ENCODE data around the gene CDC42BPB. TPM values are rescaled to one million over a fixed set of nuclear protein-coding genes. Genes with fewer than 3 reads are reported as not detected.

The CDC42BPB gene
- total RNA-seq, 1 experiment from 2014 or later, result 82.7 TPM

GRCh38 chr14:103093856-103094405 is 36.6 kb upstream of the CDC42BPB start:
- Mint-ChIP-seq H3K27me3 (ENCODE audit: insufficient read depth, unreplicated experiment) (no peaks in the 10 kb centered on the region), H3K9me3 (ENCODE audit: unreplicated experiment) (no peaks in the 10 kb centered on the region), H3K27ac (ENCODE audit: low read depth, unreplicated experiment) (no peak overlapping the region), H3K4me3 (ENCODE audit: unreplicated experiment) (no peak overlapping the region), H3K36me3 (ENCODE audit: insufficient read depth, unreplicated experiment) (no peaks in the 10 kb centered on the region), H3K4me1 (ENCODE audit: insufficient read depth, unreplicated experiment) (no peaks in the 10 kb centered on the region)
- no peak for TF ChIP-seq CTCF (IDR thresholded peaks at IDR 0.05; ENCODE audit: unreplicated experiment)
- DNase-seq (ENCODE audit: unreplicated experiment), result no peak
- intact Hi-C loops (cut with micrococcal nuclease), result no loop called here
- CTCF ChIA-PET, result no interaction called here
- POLR2A ChIA-PET, result no interaction called here
- BruUV-seq (replicated peaks), result no TSS peak

- CTCF ChIA-PET, result interaction anchor here (1.0 to 2.1 kb wide), 2 partner anchors 9 to 13 kb away, joined by 3 to 5 read pairs; no protein-coding TSS in a partner anchor
- TF ChIP-seq CTCF (IDR thresholded peaks at IDR 0.05; ENCODE audit: unreplicated experiment), result no peak
- Mint-ChIP-seq H3K4me1 (ENCODE audit: insufficient read depth, unreplicated experiment) (no peaks in the 10 kb centered on the region), H3K27me3 (ENCODE audit: insufficient read depth, unreplicated experiment) (no peaks in the 10 kb centered on the region), H3K36me3 (ENCODE audit: insufficient read depth, unreplicated experiment) (no peaks in the 10 kb centered on the region), H3K4me3 (ENCODE audit: unreplicated experiment) (no peak overlapping the region), H3K9me3 (ENCODE audit: unreplicated experiment) (no peaks in the 10 kb centered on the region), H3K27ac (ENCODE audit: low read depth, unreplicated experiment) (no peak overlapping the region)
- BruUV-seq (replicated peaks), result no TSS peak
- DNase-seq (ENCODE audit: unreplicated experiment), result no peak
- POLR2A ChIA-PET, result no interaction called here
- intact Hi-C loops (cut with micrococcal nuclease), result no loop called here
Observed at GRCh38 chr14:103091883-103092222, 34.5 kb upstream of the CDC42BPB start.

- Mint-ChIP-seq H3K27me3 (ENCODE audit: insufficient read depth, unreplicated experiment) (no peaks in the 10 kb centered on the region), H3K36me3 (ENCODE audit: insufficient read depth, unreplicated experiment) (no peaks in the 10 kb centered on the region), H3K27ac (ENCODE audit: low read depth, unreplicated experiment) (peak overlapping the region; percentile 54), H3K9me3 (ENCODE audit: unreplicated experiment) (no peaks in the 10 kb centered on the region), H3K4me1 (ENCODE audit: insufficient read depth, unreplicated experiment) (no peaks in the 10 kb centered on the region), H3K4me3 (ENCODE audit: unreplicated experiment) (no peak overlapping the region)
- intact Hi-C loops (cut with micrococcal nuclease), result no loop called here
- TF ChIP-seq CTCF (IDR thresholded peaks at IDR 0.05; ENCODE audit: unreplicated experiment), result peak; percentile 35
- POLR2A ChIA-PET, result no interaction called here
- no TSS peak for BruUV-seq (replicated peaks)
- CTCF ChIA-PET, result interaction anchor here (0.7 to 2.1 kb wide), 3 partner anchors 12 to 201 kb away, joined by 3 to 7 read pairs (median 5); no protein-coding TSS in a partner anchor
- DNase-seq (ENCODE audit: unreplicated experiment), result no peak
Observed at GRCh38 chr14:103091041-103091882, 33.9 kb upstream of the CDC42BPB start.

- Mint-ChIP-seq H3K27me3 (ENCODE audit: insufficient read depth, unreplicated experiment) (no peaks in the 10 kb centered on the region), H3K4me3 (ENCODE audit: unreplicated experiment) (no peak overlapping the region), H3K4me1 (ENCODE audit: insufficient read depth, unreplicated experiment) (no peaks in the 10 kb centered on the region), H3K9me3 (ENCODE audit: unreplicated experiment) (no peaks in the 10 kb centered on the region), H3K27ac (ENCODE audit: low read depth, unreplicated experiment) (peak overlapping the region; percentile 54), H3K36me3 (ENCODE audit: insufficient read depth, unreplicated experiment) (no peaks in the 10 kb centered on the region)
- ChIA-PET POLR2A (interaction anchor here (0.5 kb wide), 1 partner anchor 437 kb away, joined by 4 read pairs; no protein-coding TSS in a partner anchor), CTCF (interaction anchor here (0.7 to 0.9 kb wide), 2 partner anchors 12 to 202 kb away, joined by 3 to 7 read pairs; no protein-coding TSS in a partner anchor)
- DNase-seq (ENCODE audit: unreplicated experiment), result no peak
- BruUV-seq (replicated peaks), result no TSS peak
- no peak for TF ChIP-seq CTCF (IDR thresholded peaks at IDR 0.05; ENCODE audit: unreplicated experiment)
- intact Hi-C loops (cut with micrococcal nuclease), result no loop called here
Observed at GRCh38 chr14:103090481-103091020, 33.2 kb upstream of the CDC42BPB start.

Data from MCF 10A (cell line).